Activated T-cell treated with anti-CD3 and anti-CD28 coated beads for 1 hour (primary cell): ENCODE measurements around the gene SMIM10L2A.
"Not testable (repeated sequence)": the region's sequence is repeated elsewhere in the genome, so short reads cannot be mapped to it uniquely, and the experiment has no call there.

Experiments used
- DNase-seq: peaks from one replicate; pipeline ENCODE4 v3.0.0-alpha.2; 2020; ENCODE audit warnings: low read depth

The SMIM10L2A gene

DNA sequence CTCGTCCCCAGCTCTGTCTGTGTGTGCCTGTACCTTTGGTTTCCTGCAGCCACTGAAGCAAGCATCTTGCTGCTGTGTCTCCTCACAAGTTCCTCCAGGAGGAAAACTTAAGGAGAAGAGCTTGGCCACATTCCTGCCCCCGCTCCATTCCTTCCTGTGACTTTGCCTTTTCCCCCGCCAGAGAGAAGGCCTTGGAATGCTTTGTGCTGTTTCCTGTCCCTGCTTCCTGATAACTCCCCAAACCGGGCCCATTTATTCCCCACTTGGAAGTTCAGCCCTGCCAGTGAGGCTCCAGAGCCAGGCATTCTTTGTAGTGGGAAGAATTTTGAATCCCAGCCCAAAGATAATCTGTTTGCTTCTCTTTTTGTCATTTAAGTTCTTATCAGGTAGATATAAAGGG, 33.1 kb downstream of the SMIM10L2A start:
- DNase-seq = no peak

DNA sequence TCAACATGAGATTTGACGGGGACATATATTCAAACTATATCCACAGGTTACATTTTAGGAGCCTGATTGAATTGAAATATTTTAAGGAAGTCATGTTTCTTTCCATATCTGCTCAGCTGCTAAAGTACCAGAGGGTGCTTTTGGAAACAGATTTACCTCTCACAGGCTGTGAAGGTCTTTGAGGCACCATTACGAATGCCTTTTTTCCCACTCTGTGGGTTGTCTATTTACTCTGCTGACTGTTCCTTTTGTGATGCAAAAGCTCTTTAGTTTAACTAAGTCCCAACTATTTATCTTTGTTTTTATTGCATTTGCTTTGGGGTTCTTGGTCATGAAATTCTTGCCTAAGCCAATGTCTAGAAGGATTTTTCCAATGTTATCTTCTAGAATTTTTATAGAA, 40.0 kb downstream of the SMIM10L2A start:
- DNase-seq = not testable (repeated sequence)

DNA sequence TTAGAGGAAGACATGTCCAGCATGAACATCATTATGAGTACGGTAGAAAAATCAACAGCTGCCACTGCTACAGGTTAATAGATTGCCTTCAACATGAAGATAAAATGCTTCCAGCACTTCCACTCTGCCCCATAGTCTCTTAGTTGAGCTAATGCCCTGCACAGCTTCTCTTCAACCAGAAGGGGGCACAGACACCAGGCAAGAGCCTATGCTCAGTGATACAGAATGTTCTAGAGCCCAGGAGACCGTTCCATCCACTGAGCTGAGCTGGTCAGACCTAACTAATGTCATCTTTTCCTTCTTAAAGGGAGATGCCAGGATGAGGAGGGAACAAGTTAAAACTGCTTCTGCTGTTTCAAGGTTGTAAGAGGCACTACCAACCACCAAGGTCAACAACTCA, 42.2 kb downstream of the SMIM10L2A start:
- no peak for DNase-seq

DNA sequence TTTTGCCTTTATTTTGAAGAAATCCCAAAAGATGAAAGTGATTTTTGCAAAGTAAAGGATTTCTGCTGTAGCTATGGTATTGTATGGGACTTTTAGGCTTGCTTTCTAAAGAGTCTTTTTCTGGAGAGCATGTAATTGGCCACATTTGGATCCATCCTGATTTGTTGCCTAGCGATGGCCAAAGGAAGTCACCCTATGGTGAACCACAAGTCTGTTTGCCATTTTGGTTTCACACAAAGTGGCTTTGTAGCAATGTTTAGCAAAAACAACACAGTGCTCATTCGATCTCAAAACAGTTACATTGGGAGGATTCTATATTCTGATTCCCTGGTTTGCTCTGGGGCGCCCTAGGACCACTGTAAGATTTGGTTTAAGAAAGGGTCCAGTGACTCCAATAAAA, 54.6 kb downstream of the SMIM10L2A start:
- no peak for DNase-seq

DNA sequence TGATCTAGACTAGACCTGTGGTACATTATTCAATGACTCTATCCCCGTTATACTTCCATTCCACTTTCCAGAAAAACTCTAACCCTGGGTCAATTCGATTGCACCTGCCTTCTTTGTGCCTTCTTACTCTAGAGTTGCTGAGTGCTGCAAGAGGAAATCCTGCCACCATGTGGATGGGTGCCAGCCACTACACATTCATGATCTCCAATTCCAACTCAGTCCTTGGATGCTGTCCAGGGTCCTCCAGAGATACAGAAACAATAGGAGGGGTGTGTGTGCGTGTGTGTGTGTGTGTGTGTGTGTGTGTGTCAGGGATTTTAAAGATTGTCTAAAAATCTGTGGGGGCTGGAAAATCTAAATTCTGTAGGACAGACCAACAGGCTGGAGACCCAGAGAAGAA, 55.8 kb downstream of the SMIM10L2A start:
- DNase-seq = peak; percentile 12
